ENCODE data around the gene NUP107.

Gene NUP107

GRCh38 chr12:68743356-68743755 lies 56.6 kb downstream of the NUP107 start:
- DNase-seq (ENCODE audit: low read depth): no peak

- DNase-seq (ENCODE audit: low read depth): no peak
These were observed 58.7 kb downstream of the NUP107 start for GRCh38 chr12:68745376-68745903.

DNA sequence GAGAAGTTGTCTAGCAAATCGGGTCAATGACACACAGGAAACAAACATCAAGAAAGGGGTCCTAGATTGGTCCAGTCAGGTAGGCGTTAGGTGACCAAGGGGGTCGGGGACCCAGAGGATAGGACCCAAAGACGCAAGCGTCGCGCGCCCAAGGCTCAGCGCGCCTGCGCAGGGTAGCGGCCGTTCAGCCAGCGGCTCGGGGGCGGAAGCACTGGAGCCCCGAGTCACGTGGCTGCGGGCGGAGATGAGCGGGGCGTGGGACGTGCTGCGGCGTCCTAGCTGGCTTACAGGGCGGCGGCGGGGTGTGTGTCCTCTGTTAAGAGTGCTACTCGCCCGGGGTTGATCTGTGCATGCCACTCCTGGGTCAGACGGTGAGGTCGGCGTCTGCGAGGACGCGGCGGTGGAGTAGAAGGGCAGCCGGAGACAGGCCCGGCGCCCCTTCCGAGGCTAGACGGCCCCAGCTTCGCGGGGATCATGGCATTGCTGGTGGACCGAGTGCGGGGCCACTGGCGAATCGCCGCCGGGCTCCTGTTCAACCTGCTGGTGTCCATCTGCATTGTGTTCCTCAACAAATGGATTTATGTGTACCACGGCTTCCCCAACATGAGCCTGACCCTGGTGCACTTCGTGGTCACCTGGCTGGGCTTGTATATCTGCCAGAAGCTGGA lies 59.3 kb downstream of the NUP107 start, which contains the start of gene SLC35E3:
Gene SLC35E3 (plus strand): TSS at position 273 of the 668 bp plus-strand sequence. CDS start 202 bp downstream, at position 475.
- DNase-seq (ENCODE audit: low read depth): peak; percentile 92

DNA sequence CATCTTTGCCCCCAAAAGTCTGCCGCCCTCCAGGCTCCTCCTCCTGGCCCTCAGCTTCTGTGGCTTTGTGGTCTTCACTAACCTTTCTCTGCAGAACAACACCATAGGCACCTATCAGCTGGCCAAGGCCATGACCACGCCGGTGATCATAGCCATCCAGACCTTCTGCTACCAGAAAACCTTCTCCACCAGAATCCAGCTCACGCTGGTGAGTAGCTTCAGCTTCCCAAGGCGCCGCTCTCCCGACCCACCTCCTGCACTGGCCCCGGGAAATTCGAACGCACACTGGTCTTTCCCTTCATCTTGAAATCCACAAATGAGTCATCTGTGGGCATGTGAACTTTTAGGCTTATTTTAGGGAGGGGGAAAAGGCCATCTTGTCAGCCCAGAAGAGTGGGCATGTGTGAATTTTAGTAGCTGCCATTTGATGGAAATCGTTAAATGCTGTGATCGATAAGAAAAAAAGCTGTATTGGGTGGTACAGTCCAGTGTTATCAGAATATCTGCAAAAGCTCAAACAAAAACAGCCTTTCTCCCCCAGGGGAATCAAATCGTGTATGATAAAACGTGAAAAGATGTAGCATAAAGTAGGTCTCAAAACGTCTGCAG lies 59.9 kb downstream of the NUP107 start:
- DNase-seq (ENCODE audit: low read depth): peak; percentile 23

DNA sequence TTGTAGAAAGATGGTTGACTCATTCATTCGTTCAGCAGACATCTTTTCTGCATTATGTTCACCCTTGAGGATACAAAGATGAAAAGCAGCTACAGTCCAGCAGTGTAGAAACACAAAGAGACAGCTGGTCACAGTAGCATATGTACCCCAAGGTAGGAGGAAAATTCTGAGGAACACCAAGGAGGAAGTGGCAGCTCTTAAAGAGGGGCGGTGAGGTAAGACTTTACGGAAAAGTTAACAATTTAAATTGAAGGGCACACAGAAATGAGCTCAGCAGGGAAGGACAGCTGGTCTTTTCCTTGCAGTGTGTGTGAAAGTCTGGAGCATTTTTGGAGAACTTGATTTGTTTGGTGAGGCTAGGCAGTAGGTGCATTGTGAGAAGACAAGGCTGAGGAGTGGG lies 62.7 kb downstream of the NUP107 start:
- DNase-seq (ENCODE audit: low read depth): no peak

DNA sequence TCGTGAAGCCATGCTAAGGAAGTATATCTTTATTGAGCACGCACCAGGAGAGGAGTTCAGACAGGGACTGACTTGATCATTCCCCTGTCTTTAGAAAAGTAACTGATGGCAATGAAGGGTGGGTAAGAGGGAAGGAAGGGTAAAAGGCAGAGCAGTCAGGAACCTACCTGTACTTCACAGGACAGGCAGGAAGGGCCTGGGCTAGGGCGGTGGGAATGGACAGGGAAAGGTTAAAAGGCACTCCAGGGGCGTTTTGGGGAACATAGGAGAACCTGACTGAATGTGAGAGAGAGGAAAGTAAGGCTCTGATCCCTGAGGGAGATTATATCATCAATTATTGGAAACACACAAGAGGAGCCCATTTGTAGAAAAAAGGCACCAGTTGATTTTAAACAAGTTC lies 63.1 kb downstream of the NUP107 start:
- no peak for DNase-seq (ENCODE audit: low read depth)

- no peak for DNase-seq (ENCODE audit: low read depth)
These were observed 63.7 kb downstream of the NUP107 start for GRCh38 chr12:68750506-68750905.

- DNase-seq (ENCODE audit: low read depth): no peak
These were observed 68.9 kb downstream of the NUP107 start for GRCh38 chr12:68755536-68756243.

DNA sequence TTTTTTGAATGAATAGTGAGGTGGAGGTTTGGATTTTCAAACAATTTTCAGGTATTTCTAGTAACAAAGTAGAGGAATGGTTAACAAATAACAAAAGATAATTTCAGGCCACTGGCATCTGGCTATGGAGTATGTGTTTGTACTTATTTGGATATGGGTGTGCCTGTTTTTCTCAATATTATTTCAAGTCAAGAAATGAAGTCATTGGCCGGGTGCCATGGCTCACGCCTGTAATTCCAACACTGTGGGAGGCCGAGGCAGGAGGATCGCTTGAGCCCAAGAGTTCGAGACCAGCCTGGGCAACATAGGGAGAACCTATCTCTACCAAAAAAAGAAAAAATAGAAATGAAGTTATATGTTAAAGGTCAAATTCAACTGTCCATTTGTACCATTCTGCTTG lies 73.1 kb downstream of the NUP107 start:
- no peak for DNase-seq (ENCODE audit: low read depth)

DNA sequence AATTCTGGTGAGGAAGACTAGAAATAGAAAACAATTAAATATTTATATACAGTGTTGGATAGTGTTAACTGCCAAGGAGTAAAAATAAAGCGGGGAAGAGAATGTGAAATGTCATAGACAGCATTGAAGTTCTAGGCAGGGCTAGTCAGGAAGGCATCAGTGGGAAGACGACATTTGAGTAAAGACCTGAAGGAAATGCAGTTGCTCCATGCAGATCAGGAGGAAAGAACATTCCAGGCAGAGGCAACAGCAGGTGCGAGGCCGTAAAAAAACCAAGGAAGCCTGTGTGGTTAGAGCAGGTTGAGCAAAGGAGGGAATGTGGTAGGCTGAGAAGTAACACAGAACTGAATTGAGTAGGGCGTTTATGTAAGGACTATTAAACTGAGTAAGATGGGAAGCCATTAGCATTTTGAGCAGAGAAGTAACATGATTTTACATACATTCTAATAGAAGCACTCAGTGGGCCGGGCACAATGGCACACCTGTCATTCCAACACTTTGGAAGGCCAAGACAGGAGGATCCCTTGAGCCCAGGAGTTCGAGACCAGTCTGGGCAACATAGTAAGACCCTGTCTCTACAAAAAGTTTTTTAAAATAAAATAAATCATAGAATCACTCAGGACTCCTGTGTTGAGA lies 74.1 kb downstream of the NUP107 start:
- DNase-seq (ENCODE audit: low read depth): no peak

DNA sequence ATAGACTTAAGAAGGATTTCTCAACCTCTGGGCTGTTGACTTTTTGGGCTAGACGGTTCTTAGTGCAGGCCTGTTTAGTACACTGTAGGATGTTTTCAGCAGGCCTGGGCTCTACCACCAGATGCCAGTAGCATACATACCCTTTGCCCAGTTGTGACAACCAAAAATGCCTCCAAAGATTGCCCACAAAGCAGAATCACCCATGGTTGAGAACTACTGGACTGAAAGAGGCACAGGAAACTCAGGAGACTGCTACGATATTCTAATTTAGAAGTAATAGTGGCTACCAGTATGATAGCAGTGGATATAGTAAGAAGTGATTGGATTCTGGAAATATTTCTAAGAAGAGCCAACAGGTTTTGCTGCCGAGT lies 74.6 kb downstream of the NUP107 start:
- no peak for DNase-seq (ENCODE audit: low read depth)

DNA sequence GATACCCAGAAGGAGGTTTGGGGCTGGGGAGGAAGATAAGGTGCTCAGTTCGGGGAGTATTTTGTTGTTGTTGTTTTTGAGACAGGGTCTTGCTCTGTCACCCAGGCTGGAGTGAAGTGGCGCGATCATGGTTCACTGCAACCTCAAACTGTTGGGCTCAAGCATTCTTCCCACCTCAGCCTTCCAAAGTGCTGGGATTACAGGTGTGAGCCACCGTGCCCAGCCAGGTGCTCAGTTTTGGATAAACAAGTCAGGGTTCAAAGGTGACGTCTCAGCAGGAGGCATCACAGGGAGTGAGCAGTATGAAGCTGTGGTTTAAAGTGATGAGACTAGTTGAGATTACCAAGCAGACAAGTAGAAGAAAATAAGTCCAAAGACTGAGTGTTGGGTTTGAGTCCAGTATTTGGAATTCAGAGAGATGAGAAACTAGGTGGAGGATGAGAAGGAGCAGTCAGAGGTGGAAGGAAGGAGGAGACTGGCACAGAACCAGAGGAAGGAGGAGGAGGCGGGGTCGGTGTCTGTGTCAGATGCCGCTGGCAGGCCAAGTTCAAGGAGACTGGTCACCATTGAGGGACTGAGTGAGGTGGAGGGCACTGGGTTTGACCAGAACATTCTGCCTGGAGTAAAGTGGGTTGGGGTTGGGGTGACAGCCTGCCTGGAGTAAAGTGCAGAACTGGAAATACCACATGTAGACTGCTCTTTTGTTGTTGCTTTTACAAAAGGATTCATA lies 75.3 kb downstream of the NUP107 start:
- no peak for DNase-seq (ENCODE audit: low read depth)

DNA sequence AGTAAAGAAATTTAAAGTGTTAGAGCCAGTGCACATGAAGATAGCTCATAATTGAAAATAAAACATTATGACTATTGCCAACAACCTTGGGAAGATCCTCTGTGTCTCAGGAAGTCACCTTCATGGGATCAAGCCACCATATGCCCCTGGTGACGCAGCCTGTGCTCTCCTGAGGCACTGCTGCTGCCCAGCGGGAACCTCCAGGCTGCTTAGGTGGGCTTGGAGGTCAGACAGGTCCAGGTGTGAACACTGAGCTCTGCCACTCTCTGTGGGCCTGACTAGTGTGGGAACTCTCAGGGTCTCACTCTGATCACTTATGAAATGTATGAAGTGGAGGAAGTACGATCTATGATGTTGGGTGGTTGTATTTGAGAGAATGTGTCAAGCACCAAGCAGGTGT lies 75.9 kb downstream of the NUP107 start:
- DNase-seq (ENCODE audit: low read depth): no peak

DNA sequence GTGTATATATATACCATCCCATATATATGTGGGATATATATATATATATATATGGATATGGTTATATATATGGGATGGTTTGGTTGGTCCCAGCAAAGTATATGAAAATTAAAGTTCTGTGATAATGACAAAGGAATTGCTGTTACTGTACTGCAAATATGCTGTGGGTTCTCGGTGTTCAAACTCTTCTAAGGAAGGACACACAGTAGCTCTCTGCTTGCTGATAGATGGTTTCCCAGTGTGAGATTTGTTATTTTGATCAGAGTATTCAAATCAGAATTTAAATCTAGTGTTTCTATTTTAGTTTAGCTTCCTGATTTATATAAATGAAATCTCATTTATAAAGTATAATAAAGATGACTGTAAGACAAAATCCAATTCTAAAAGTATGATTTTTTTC lies 78.9 kb downstream of the NUP107 start:
- DNase-seq (ENCODE audit: low read depth): no peak

DNA sequence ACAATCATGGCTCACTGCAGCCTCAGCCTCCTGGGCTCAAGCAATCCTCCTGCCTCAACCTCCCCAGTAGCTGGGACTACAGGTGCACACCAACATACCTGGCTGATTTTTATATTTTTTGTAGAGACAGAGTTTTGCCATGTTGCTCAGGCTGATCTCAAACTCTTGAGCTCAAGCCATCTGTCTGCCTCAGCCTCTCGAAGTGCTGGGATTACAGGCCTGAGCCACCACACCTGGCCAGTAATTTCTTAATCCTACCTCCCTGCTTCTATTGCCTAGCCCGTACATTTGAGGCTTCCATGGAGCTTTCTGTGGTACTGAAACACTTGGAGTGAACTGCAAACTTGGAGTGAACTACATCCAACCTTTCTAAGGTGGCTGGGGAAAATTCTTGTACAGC lies 79.9 kb downstream of the NUP107 start:
- DNase-seq (ENCODE audit: low read depth): no peak

GRCh38 chr12:68767191-68767590 lies 80.4 kb downstream of the NUP107 start:
- no peak for DNase-seq (ENCODE audit: low read depth)

DNA sequence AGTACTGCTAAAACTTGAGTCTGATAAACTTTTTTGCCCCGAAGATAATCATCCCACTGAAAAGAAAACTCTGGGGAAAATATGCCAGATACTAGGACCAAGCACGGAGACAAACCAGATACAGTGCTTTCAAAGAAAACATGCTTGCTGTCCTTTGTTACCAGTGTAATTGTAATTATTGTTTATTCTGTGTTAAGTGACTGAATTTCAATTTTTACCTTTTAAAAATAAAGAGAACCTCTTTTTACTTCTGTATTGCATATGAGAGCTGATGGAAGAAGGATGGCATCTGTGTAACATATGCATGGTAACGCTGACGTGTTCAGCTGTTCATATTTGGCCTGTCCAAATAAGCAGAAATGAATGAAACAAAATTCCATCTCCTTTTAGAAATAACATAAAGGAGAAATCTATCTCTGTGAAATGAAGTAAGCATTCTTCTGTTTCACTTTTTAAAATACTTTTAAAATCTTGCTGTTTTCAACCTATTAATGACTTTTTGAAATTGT lies 81.7 kb downstream of the NUP107 start:
- DNase-seq (ENCODE audit: low read depth): no peak

DNA sequence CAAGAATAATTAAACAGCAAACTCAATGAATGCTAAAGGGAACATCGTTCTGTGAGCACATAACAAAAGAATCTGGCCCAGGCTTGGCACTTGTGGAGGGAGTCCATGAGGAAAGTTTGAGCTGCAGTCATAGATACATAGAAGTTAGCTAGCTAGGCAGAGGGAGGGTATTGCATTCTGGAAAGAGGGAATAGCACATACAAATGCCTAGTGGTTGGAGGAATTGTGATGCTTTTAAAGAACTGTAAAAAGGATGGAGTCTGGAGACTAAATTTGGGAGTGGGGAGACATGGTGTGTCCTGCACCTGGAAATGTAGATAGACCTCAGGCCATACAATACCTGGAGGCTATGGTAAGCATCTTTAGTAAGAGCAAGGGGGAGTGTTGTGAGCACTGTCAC lies 83.2 kb downstream of the NUP107 start:
- DNase-seq (ENCODE audit: low read depth): no peak

- DNase-seq (ENCODE audit: low read depth): no peak
These were observed 84.6 kb downstream of the NUP107 start for GRCh38 chr12:68771223-68771925.

DNA sequence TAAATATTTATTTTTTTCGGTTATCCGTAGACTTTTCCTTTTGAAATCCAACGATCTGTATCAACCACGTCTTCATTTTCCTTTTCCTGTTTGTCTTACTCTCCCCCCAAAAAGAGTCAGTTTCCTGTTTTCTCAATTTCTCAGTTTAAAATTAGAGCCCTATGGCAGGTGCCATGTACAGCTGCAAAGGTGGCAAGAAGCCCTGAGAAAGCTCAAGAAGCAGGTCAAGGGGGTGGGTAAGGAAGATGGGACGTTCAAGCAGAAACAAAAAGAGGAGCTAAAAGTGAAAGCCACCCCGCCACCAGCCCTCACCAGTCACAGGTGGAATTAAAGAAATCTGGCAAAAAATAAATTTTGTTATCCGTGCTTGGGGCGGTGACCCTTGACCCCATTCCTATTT lies 85.9 kb downstream of the NUP107 start:
- no peak for DNase-seq (ENCODE audit: low read depth)

DNA sequence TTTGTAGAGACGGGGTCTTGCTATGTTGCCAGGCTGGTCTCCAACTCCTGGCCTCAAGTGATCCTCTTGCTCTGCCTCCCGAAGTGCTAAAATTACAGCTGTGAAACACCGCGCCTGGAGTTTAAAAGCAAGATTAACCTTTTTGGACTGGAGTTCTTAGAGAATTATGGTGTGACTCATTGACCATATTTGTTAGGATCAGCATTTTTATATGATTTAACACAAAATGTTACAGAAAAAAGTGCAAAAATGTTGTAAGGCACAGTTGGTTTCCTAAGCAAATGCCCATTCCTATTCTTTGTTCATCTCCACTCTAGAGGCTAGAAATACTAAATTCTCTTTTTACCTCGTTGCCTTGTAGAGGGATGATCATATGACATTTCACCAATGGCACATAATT lies 86.8 kb downstream of the NUP107 start:
- no peak for DNase-seq (ENCODE audit: low read depth)

All from activated T-cell treated with anti-CD3 and anti-CD28 coated beads for 48 hours (primary cell).